ENCODE results near the gene DNAJB11.

DNA sequence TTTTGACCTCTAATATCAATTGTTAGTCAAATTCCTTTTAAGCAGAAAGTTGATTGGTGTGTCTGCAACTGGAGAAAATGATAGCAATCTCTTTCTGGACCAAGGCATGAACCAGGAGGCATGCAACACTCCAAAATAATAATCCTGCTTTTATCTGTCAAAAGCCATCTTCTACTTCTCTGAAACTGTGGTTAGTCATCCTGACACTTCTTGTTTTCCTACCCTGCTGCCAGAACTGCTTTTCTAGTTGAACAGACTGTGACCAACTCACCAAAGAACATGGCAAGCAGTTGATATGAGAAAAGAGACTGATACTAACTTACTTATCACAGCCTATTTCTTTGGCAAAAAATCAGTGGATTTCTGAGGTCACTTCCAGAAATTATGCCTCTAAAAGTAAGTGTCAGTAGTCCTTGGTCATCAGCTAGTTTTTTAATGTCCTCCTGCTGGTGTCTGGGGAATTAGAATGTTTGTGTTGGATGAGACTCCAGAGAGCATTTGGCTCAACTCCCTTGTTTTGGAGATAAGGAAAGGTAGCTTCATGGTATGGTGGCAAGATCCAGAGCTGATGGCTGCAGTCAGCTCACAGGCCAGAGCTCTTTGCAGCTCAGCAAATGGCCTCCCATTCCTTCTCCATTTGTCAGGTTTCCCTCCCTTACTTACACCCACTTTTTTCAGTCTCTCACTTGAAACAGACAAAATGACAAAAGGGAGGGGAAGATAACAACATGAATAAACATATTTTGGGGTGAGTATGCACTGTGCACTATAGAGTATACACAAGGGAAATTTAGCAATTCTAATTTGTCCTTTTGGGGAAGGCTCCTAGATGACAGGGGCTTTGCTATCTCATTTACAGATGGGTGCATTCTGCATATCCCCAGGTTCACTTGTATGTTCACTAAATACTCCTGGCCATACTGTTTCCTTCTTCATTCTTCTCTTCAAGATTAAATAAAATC lies 33.4 kb upstream of the DNAJB11 start:
- no peak for TF ChIP-seq POLR2A (IDR thresholded peaks at IDR 0.05)
- TF ChIP-seq, protein P1, sequence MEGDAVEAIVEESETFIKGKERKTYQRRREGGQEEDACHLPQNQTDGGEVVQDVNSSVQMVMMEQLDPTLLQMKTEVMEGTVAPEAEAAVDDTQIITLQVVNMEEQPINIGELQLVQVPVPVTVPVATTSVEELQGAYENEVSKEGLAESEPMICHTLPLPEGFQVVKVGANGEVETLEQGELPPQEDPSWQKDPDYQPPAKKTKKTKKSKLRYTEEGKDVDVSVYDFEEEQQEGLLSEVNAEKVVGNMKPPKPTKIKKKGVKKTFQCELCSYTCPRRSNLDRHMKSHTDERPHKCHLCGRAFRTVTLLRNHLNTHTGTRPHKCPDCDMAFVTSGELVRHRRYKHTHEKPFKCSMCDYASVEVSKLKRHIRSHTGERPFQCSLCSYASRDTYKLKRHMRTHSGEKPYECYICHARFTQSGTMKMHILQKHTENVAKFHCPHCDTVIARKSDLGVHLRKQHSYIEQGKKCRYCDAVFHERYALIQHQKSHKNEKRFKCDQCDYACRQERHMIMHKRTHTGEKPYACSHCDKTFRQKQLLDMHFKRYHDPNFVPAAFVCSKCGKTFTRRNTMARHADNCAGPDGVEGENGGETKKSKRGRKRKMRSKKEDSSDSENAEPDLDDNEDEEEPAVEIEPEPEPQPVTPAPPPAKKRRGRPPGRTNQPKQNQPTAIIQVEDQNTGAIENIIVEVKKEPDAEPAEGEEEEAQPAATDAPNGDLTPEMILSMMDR (IDR thresholded peaks at IDR 0.05): no peak
